SK-N-SH treated with all-trans-retinoic acid at 6 μM for 48 hours (cell line): ENCODE results near the gene COL23A1.

Source experiments
- CSDC2 ChIP-seq: fragments of 250-450 bp; sonication (Bioruptor Pico); IDR thresholded peaks from 2 replicates; pipeline ENCODE4 v1.5.0; 2020; ENCODE audit warnings: mild to moderate bottlenecking, moderate library complexity
- GLIS3 ChIP-seq: fragments of 250-450 bp; sonication (Bioruptor Pico); IDR thresholded peaks from 2 replicates; pipeline ENCODE4 v1.5.0; 2020; ENCODE audit warnings: mild to moderate bottlenecking, moderate library complexity
- OSR1 ChIP-seq: fragments of 250-450 bp; sonication (Bioruptor Pico); IDR thresholded peaks from 2 replicates; pipeline ENCODE4 v1.8.0; 2022; ENCODE audit warnings: moderate library complexity, mild to moderate bottlenecking, inconsistent platforms
- PATZ1 ChIP-seq: fragments of 250-450 bp; sonication (Bioruptor Pico); IDR thresholded peaks from 2 replicates; pipeline ENCODE4 v1.8.0; 2020; ENCODE audit warnings: mild to moderate bottlenecking, moderate library complexity, borderline replicate concordance
- SNAI2 ChIP-seq: fragments of 250-450 bp; sonication (Bioruptor Pico); IDR thresholded peaks from 2 replicates; pipeline ENCODE4 v1.5.0; 2020; ENCODE audit warnings: mild to moderate bottlenecking, moderate library complexity
- TCF4 ChIP-seq: fragments of 250-450 bp; sonication (Bioruptor Pico); IDR thresholded peaks from 2 replicates; pipeline ENCODE4 v1.8.0; 2021; ENCODE audit warnings: mild to moderate bottlenecking, moderate library complexity, borderline replicate concordance
- ZFP30 ChIP-seq: fragments of 450-650 bp; formaldehyde crosslinking; IDR thresholded peaks from 2 replicates; pipeline ENCODE4 v1.5.0; 2022; ENCODE audit warnings: mild to moderate bottlenecking, moderate library complexity
- ZNF565 ChIP-seq: fragments of 450-650 bp; formaldehyde crosslinking; conservative IDR thresholded peaks from 2 replicates; pipeline ENCODE4 v1.5.0; 2020; ENCODE audit warnings: low read depth, mild to moderate bottlenecking, moderate library complexity

GRCh38 chr5:178602752-178603151 lies 12.6 kb upstream of the COL23A1 start:
- TF ChIP-seq OSR1 (CRISPR knock-in tag) (no peak), GLIS3 (no peak), CSDC2 (CRISPR knock-in tag) (no peak), ZFP30 (no peak), TCF4 (no peak), ZNF565 (CRISPR knock-in tag) (no peak), PATZ1 (no peak), SNAI2 (CRISPR knock-in tag) (no peak)
